Epidermal melanocyte (primary cell): ENCODE results near the gene SPTBN1.
"Not testable (repeated sequence)": the region's sequence is repeated elsewhere in the genome, so short reads cannot be mapped to it uniquely, and the experiment has no call there.

Source experiments
- DNase-seq: peaks from one replicate; pipeline ENCODE4 v3.0.0; 2011; ENCODE audit warnings: low spot score; ENCODE audit not compliant: insufficient read length

SPTBN1 gene

GRCh38 chr2:54470266-54470938 lies 14.3 kb downstream of the SPTBN1 start:
- DNase-seq = no peak

- no peak for DNase-seq
Observed at GRCh38 chr2:54471221-54471711, 15.1 kb downstream of the SPTBN1 start.

GRCh38 chr2:54473851-54474250 lies 17.7 kb downstream of the SPTBN1 start:
- no peak for DNase-seq

GRCh38 chr2:54475285-54475684 lies 19.2 kb downstream of the SPTBN1 start:
- no peak for DNase-seq

- no peak for DNase-seq
Observed at GRCh38 chr2:54475919-54476318, 19.8 kb downstream of the SPTBN1 start.

GRCh38 chr2:54476852-54477251 lies 20.7 kb downstream of the SPTBN1 start:
- DNase-seq = no peak

- DNase-seq = no peak
Observed at GRCh38 chr2:54477896-54478295, 21.8 kb downstream of the SPTBN1 start.

DNA sequence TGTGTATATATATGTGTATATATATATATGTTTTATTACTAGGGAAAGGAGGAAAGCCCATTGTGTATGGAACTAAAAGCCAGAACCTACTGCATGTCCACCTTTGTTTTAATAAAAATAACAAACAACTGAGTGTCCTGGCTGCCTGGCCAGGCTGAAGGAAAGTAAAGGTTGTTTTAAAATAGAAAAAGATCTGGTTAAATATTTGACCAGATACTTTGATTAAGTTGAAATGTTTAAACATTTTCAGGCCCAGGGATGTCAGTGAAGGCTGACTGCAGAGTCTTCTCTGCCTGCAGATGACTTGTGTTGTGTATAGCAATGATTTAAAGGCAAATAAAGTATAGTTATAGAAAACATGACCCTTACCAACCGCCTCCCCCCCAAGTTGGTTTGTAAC lies 22.8 kb downstream of the SPTBN1 start:
- DNase-seq = no peak

DNA sequence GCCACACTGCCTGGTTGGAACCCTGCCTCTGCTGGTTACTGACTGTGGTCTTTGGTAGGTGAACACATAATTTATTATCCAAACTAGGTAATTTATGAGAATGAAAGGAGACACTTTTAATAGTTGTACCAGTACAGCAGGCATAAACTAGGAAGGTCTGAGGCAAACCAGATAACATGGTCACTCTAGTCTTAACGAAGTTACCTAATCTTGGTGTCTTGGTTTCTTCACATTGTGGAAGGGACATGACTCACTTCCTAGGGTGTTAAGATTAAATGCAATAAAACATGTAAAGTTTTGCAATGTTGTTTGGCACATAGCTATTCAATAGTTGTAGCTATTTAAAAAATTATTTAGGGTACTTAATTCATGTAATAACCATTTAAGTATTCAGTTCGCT lies 23.3 kb downstream of the SPTBN1 start:
- DNase-seq = no peak

- DNase-seq = no peak
Observed at GRCh38 chr2:54480025-54480424, 23.9 kb downstream of the SPTBN1 start.

DNA sequence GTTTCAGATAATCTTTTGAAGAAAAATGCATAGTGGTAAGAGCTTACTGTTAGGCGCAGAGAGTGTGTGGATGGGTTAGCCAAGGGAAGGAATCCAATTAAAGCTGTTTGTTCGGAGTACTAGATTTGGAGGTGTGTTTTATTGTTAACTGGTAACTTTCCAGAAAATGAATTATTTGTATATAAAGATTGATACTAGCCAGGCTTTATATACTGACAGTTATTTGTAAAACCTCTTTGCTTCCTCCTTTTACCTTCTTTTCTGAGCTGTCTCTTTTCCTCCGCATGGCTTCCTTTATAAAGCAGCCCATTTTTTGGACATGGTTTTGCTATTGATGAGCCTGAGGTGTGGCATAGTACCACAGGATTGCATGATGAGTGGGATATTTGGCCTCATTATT lies 25.6 kb downstream of the SPTBN1 start:
- no peak for DNase-seq

- peak; percentile 61 for DNase-seq
Observed at GRCh38 chr2:54482715-54483114, 26.6 kb downstream of the SPTBN1 start.

DNA sequence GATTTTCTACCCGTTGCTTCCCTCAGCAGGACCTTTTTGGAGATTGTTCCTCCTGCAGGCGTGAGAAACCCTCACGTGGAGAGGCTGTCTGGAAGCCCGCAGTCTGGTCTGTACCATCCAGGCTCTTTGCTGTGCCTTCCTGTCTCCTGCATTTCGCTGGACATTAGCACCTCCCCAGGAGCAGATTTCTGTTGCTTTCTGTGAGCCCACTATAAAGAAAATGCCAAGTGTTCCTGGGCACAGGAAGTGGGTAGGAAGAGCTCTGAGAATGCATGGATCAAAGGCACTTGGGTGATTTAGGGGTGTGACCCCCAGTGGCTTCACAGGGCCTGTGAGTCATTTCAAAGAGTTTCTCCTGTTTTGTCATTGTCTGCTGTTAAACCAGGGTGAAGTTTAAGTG lies 27.3 kb downstream of the SPTBN1 start:
- DNase-seq = peak; percentile 42

DNA sequence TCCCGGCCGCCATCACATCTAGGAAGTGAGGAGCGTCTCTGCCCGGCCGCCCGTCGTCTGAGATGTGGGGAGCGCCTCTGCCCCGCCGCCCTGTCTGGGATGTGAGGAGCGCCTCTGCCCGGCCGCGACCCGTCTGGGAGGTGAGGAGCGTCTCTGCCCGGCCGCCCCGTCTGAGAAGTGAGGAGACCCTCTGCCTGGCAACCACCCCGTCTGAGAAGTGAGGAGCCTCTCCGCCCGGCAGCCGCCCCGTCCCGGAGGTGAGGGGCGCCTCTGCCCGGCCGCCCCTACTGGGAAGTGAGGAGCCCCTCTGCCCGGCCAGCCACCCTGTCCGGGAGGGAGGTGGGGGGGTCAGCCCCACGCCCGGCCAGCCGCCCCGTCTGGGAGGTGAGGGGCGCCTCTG lies 29.6 kb downstream of the SPTBN1 start:
- not testable (repeated sequence) for DNase-seq

GRCh38 chr2:54486766-54487165 lies 30.6 kb downstream of the SPTBN1 start:
- DNase-seq = no peak

DNA sequence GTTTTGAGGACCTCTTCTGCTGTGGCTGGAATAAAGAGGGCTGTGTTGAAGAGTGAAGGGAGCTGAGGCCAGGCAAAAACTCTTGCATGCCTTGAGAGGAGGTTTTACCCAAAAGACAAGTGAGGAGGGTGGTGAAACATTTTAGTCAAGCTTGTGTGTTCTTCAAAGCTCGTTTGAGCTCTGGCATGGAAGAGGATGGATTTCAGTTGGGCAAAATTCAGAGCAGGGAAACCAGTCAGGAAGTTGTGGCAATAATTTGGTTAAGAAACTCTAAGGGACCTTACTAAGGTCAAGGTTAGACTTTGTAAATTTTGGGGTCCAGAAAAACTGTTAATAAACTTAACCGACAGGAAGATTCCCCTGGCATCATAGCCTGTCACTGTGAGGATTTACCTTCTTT lies 34.7 kb downstream of the SPTBN1 start:
- DNase-seq = no peak

DNA sequence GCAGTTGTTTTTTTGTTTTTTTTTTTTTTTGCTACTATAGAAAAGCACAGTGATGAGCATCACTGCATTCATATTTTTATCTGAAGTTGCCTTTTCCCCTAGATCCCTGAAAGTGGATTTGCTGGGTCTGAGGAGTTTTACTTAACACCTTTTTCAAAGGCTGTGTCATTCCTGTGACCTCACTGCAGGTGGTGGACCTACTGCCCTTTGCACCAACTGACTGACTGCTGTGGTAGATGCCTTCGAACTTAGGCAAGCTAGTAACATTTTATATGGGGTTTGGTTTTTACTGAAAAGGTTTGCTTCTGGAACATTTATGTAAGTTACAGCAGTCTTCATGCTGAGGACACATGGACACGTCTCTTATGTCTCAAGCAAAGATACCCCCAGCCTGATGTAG lies 36.2 kb downstream of the SPTBN1 start:
- DNase-seq = no peak

GRCh38 chr2:54494087-54494486 lies 38.0 kb downstream of the SPTBN1 start:
- no peak for DNase-seq

- no peak for DNase-seq
Observed at GRCh38 chr2:54496920-54497319, 40.8 kb downstream of the SPTBN1 start.

GRCh38 chr2:54497763-54498680 lies 41.9 kb downstream of the SPTBN1 start:
- DNase-seq = no peak

GRCh38 chr2:54499661-54500060 lies 43.5 kb downstream of the SPTBN1 start:
- no peak for DNase-seq

GRCh38 chr2:54500404-54501205 lies 44.5 kb downstream of the SPTBN1 start:
- DNase-seq = no peak
